EL (cell line): Measurements from ENCODE around the gene SNRNP70.

Experiments
- DNase-seq: peaks from one replicate; pipeline ENCODE4 v3.0.0-alpha.2; 2016

The SNRNP70 gene

GRCh38 chr19:49064768-49065611 lies 20.3 kb upstream of the SNRNP70 start, which contains the start of gene NTF4:
NTF4 (minus strand) TSS chr19:49064818; CDS start chr19:49061997, 2,821 bp downstream.
- DNase-seq = peak; percentile 28

- DNase-seq = no peak
Measured at GRCh38 chr19:49065905-49066512, 19.2 kb upstream of the SNRNP70 start.

GRCh38 chr19:49067554-49067953 lies 17.7 kb upstream of the SNRNP70 start:
- no peak for DNase-seq

- DNase-seq = no peak
Measured at GRCh38 chr19:49069026-49069425, 16.2 kb upstream of the SNRNP70 start.

GRCh38 chr19:49070416-49070815 lies 14.8 kb upstream of the SNRNP70 start:
- no peak for DNase-seq

- no peak for DNase-seq
Measured at GRCh38 chr19:49071860-49072547, 13.2 kb upstream of the SNRNP70 start.

GRCh38 chr19:49073514-49074378 lies 11.5 kb upstream of the SNRNP70 start:
- peak; percentile 55 for DNase-seq

- peak; percentile 65 for DNase-seq
Measured at GRCh38 chr19:49074869-49075268, 10.4 kb upstream of the SNRNP70 start.

GRCh38 chr19:49080392-49080791 lies 4.9 kb upstream of the SNRNP70 start:
- DNase-seq = no peak

GRCh38 chr19:49081273-49081672 lies 4.0 kb upstream of the SNRNP70 start:
- DNase-seq = no peak

- no peak for DNase-seq
Measured at GRCh38 chr19:49084206-49085019, 838 bp upstream of the SNRNP70 start.

GRCh38 chr19:49085868-49086232 lies 599 bp downstream of the SNRNP70 start:
- no peak for DNase-seq

- DNase-seq = no peak
Measured at GRCh38 chr19:49086296-49086695, 1.0 kb downstream of the SNRNP70 start.

GRCh38 chr19:49091391-49092038 lies 6.3 kb downstream of the SNRNP70 start:
- DNase-seq = no peak

- no peak for DNase-seq
Measured at GRCh38 chr19:49092686-49093085, 7.4 kb downstream of the SNRNP70 start.

GRCh38 chr19:49094505-49095482 lies 9.5 kb downstream of the SNRNP70 start:
- no peak for DNase-seq

- peak; percentile 82 for DNase-seq
Measured at GRCh38 chr19:49097453-49098288, 12.4 kb downstream of the SNRNP70 start.

- DNase-seq = no peak
Measured at GRCh38 chr19:49098795-49099194, 13.5 kb downstream of the SNRNP70 start.

GRCh38 chr19:49101160-49101559 lies 15.9 kb downstream of the SNRNP70 start:
- DNase-seq = no peak
